ENCODE measurements around the gene IDI1.
"Not testable (repeated sequence)": the region's sequence is repeated elsewhere in the genome, so short reads cannot be mapped to it uniquely, and the experiment has no call there.

The IDI1 gene

DNA sequence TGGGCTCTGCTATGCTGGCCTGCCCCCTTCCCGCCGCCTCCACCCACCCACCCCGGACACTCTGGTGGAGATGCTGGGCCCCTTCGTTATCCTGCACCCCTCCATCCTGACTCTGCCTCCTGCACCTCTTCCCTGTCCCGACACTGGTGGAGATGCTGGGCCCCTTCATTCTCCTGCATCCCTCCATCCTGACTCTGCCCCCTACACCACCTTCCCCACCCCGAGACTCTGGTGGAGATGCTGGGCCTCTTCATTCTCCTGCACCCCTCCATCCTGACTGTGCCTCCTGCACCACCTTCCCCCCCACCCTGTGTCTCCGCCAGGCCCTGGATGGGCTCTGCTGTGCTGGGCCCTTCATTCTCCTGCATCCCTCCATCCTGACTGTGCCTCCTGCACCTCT lies 38.2 kb downstream of the IDI1 start:
- in situ Hi-C loops (cut with HindIII; ENCODE audit: low sequenced_read_pairs) = no loop called here
- H3K4me3 ChIP-seq (ENCODE audit: low read depth, low read length) = no peak overlapping the region
- DNase-seq (ENCODE audit: low read depth, low spot score) = no peak
- TF ChIP-seq, protein P1, sequence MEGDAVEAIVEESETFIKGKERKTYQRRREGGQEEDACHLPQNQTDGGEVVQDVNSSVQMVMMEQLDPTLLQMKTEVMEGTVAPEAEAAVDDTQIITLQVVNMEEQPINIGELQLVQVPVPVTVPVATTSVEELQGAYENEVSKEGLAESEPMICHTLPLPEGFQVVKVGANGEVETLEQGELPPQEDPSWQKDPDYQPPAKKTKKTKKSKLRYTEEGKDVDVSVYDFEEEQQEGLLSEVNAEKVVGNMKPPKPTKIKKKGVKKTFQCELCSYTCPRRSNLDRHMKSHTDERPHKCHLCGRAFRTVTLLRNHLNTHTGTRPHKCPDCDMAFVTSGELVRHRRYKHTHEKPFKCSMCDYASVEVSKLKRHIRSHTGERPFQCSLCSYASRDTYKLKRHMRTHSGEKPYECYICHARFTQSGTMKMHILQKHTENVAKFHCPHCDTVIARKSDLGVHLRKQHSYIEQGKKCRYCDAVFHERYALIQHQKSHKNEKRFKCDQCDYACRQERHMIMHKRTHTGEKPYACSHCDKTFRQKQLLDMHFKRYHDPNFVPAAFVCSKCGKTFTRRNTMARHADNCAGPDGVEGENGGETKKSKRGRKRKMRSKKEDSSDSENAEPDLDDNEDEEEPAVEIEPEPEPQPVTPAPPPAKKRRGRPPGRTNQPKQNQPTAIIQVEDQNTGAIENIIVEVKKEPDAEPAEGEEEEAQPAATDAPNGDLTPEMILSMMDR (IDR thresholded peaks at IDR 0.05; ENCODE audit: low read depth, low read length) = no peak

- H3K4me3 ChIP-seq (ENCODE audit: low read depth, low read length); DNase-seq (ENCODE audit: low read depth, low spot score); in situ Hi-C loops (cut with HindIII; ENCODE audit: low sequenced_read_pairs): not testable (repeated sequence)
These were observed 39.0 kb downstream of the IDI1 start for GRCh38 chr10:1009947-1010346.

- TF ChIP-seq, protein P1 (IDR thresholded peaks at IDR 0.05; ENCODE audit: low read depth, low read length) = no peak
These were observed 39.8 kb downstream of the IDI1 start for GRCh38 chr10:1009071-1009494.

DNA sequence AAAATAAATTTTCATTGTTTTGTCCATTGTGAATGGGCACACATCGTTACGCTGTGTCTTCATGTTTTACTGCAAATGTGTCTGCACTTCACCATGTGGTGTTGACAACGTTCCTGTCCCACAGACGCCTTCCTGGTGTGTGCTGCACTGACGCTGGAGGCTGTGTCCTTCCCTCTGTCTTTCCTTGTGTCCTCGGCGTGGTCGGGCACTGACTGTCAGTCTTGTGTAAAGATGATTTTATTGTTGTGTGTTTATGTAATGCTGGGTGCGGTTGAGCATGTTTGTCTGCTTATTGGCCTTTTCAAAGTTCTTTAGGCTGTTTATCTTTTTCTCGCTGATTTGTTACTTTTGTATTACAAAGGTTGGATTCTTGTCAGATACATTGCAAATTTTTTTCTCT lies 41.3 kb downstream of the IDI1 start:
- H3K4me3 ChIP-seq (ENCODE audit: low read depth, low read length) = no peak overlapping the region
- in situ Hi-C loops (cut with HindIII; ENCODE audit: low sequenced_read_pairs) = no loop called here
- TF ChIP-seq, protein P1 (IDR thresholded peaks at IDR 0.05; ENCODE audit: low read depth, low read length) = no peak
- DNase-seq (ENCODE audit: low read depth, low spot score) = no peak

More at GRCh38 chr10:1009071-1009494, 39.8 kb downstream of the IDI1 start:
- DNase-seq (ENCODE audit: low read depth, low spot score) = no peak
- H3K4me3 ChIP-seq (ENCODE audit: low read depth, low read length) = no peak overlapping the region
- in situ Hi-C loops (cut with HindIII; ENCODE audit: low sequenced_read_pairs) = no loop called here

- H3K4me3 ChIP-seq (ENCODE audit: low read depth, low read length) = no peak overlapping the region
- in situ Hi-C loops (cut with HindIII; ENCODE audit: low sequenced_read_pairs) = no loop called here
- TF ChIP-seq, protein P1 (IDR thresholded peaks at IDR 0.05; ENCODE audit: low read depth, low read length) = no peak
- no peak for DNase-seq (ENCODE audit: low read depth, low spot score)
These were observed 42.3 kb downstream of the IDI1 start for GRCh38 chr10:1006573-1006972.

DNA sequence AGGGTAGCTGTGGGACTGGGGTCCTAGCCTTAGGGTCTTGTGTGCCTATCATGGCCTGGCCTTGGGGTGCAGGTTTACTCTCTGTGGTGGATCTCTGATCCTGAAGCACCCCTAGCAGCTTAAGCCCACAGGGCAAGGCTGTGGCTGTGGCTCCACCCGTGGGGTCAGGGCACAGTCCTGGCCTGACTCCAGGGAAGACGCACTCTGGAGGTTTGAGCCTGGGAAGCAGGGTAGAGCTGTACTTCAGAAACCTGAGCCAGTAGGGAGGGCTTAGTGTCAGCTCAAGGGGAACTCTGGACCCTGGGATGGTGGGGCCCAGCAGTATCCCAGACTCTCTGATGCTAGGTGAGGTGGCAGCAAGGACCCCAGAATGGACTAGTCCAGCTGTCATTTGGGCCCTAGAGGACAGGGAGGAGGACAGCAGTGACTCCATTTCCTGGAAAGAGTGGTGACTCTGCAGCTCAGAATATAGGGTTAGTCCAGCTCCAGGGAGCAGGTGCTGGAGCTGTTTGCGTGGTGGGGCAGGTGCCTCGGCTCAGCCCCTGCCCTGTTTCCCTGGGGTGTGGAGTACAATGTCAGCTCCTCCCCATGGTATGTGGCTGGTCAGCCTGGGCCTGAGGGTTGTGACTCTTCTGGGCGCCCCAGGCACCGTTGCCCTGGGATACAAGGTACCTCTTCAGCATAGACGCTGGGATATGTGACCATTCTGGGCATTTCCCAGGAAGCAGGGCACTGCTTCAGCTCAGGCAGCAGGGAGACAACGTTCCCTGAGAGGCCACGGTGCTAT lies 44.8 kb downstream of the IDI1 start:
- no peak for DNase-seq (ENCODE audit: low read depth, low spot score)
- in situ Hi-C loops (cut with HindIII; ENCODE audit: low sequenced_read_pairs) = no loop called here
- H3K4me3 ChIP-seq (ENCODE audit: low read depth, low read length) = no peak overlapping the region
- TF ChIP-seq, protein P1 (IDR thresholded peaks at IDR 0.05; ENCODE audit: low read depth, low read length) = no peak

DNA sequence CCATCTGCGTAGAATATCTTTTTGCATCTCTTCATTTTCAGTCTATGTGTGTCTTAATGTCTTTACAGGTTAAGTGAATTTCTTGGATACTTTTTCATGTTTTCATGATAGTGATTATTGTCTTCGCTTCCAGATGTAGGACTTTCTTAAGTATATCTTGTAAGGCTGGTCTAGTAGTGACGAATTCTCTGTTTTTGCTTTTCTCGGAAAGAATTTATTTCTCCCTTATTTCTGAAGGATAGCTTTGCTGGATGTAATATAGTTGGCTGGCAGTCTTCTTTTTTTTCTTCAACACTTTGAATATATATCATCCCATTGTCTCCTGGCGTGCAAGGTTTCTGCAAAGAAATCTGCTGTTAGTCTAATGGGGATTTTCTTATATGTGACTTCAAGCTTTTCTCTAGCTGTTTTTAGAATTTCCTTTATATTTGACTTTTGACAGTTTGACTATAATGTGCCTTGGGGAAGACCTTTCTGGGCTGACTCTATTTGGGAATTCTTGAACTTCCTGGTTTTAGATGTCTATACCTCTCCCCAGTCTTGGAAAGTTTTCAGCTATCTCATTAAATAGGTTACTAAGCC lies 46.4 kb downstream of the IDI1 start:
- no peak for DNase-seq (ENCODE audit: low read depth, low spot score)
- TF ChIP-seq, protein P1 (IDR thresholded peaks at IDR 0.05; ENCODE audit: low read depth, low read length) = no peak
- no peak overlapping the region for H3K4me3 ChIP-seq (ENCODE audit: low read depth, low read length)
- in situ Hi-C loops (cut with HindIII; ENCODE audit: low sequenced_read_pairs) = no loop called here
